C4-2B (cell line): ENCODE data around the gene CEP85L.

ENCODE experiments used
- ZFX ChIP-seq: fragments of 450-650 bp; IDR thresholded peaks from 2 replicates; pipeline ENCODE4 v1.6.1; 2017
- TF ChIP-seq, protein P1 (sequence below): fragments of 450-650 bp; conservative IDR thresholded peaks from 2 replicates; pipeline ENCODE4 v1.5.1; 2017; ENCODE audit warnings: mild to moderate bottlenecking

DNA sequence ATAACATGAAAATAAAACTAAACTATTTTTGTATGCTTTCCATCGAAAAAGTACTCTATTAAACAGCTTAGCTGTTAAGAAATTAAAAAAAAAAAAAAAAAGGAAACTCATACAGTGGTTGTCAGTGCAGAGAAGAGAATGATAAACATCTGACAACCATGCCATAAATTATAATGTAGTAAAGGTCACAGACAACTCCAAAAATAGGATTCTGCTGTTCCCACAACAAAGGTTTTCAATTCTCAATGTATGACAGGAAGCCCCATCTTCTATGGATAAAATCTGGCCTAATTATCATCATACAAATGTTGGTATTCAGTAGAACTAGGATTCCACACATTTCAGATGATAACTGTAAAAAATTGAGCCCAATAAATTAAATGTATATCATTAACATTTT lies 98.3 kb downstream of the CEP85L start:
- TF ChIP-seq, protein P1, sequence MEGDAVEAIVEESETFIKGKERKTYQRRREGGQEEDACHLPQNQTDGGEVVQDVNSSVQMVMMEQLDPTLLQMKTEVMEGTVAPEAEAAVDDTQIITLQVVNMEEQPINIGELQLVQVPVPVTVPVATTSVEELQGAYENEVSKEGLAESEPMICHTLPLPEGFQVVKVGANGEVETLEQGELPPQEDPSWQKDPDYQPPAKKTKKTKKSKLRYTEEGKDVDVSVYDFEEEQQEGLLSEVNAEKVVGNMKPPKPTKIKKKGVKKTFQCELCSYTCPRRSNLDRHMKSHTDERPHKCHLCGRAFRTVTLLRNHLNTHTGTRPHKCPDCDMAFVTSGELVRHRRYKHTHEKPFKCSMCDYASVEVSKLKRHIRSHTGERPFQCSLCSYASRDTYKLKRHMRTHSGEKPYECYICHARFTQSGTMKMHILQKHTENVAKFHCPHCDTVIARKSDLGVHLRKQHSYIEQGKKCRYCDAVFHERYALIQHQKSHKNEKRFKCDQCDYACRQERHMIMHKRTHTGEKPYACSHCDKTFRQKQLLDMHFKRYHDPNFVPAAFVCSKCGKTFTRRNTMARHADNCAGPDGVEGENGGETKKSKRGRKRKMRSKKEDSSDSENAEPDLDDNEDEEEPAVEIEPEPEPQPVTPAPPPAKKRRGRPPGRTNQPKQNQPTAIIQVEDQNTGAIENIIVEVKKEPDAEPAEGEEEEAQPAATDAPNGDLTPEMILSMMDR: no peak
- no peak for TF ChIP-seq ZFX
